ENCODE results near the gene GPS1. TPM values are rescaled to one million over a fixed set of nuclear protein-coding genes. Genes with fewer than 3 reads are reported as not detected.

The GPS1 gene
- polyA plus RNA-seq, 1 experiment, result 131 TPM

DNA sequence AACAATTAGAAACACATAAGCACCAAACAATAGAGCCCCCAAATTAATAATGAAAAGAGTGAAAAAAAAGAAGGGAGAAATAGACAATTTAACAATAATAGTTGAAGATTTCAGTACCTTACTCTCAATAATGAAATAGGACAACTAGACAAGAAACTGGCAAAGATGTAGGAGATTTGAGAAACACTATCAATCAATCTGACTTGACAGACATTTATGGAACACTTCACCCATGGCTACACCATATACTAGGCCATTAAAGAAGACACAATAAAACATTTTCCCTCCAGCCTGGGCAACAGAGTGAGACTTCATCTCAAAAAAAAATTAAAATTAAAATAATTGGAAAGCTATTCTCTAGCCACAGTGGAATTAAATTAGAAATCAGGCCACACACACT is 18.9 kb downstream of the GPS1 start:
- Histone ChIP-seq H3K4me3 (ENCODE audit: low read depth, low read length) (no peak overlapping the region), H3K36me3 (ENCODE audit: control insufficient read depth, insufficient read depth, low read length) (no peaks in the 10 kb centered on the region), H3K27me3 (ENCODE audit: control insufficient read depth, insufficient read depth, low read length) (no peaks in the 10 kb centered on the region)
- CTCF ChIA-PET, result interaction anchor here (1.4 kb wide), 1 partner anchor 21 kb away, joined by 4 read pairs; no protein-coding TSS in a partner anchor
- TF ChIP-seq CTCF (IDR thresholded peaks at IDR 0.05; ENCODE audit: insufficient read depth, low read depth, low read length), result no peak
- no peak for DNase-seq (ENCODE audit: low read depth)
- POLR2A ChIA-PET, result no interaction called here

GRCh38 chr17:82072827-82073226 is 21.1 kb downstream of the GPS1 start:
- Histone ChIP-seq H3K27me3 (ENCODE audit: control insufficient read depth, insufficient read depth, low read length) (no peaks in the 10 kb centered on the region), H3K4me3 (ENCODE audit: low read depth, low read length) (no peak overlapping the region), H3K36me3 (ENCODE audit: control insufficient read depth, insufficient read depth, low read length) (peaks cover 2% of the 10 kb centered on the region; the same call in 1 of the 2 replicates)
- DNase-seq (ENCODE audit: low read depth), result no peak
- ChIA-PET POLR2A (no interaction called here), CTCF (interaction anchor here (1.1 kb wide), 1 partner anchor 113 kb away, joined by 3 read pairs; no protein-coding TSS in a partner anchor)
- no peak for TF ChIP-seq CTCF (IDR thresholded peaks at IDR 0.05; ENCODE audit: insufficient read depth, low read depth, low read length)

DNA sequence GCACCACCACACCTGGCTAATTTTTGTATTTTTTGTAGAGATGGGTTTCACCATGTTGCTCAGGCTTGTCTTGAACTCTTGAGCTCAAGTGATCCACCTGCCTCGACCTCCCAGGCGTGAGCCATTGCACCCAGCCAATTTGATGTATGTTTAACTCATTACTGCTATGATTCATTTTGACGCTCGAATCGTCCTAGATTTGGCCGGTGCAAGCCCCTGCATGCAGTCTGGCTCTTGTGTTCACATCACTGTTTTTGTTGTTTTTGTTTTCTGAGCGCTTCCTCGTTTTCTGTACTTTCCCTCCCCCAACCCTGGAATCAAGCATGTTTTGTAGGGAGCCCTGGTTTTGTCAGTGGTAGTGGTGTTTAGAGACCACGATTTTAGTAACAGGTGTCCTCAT is 21.7 kb downstream of the GPS1 start:
- H3K36me3 ChIP-seq (ENCODE audit: control insufficient read depth, insufficient read depth, low read length), result peaks cover 5% of the 10 kb centered on the region; the same call in 1 of the 2 replicates
- H3K4me3 ChIP-seq (ENCODE audit: low read depth, low read length), result no peak overlapping the region
- no peak for DNase-seq (ENCODE audit: low read depth)
- no peaks in the 10 kb centered on the region for H3K27me3 ChIP-seq (ENCODE audit: control insufficient read depth, insufficient read depth, low read length)
- TF ChIP-seq CTCF (IDR thresholded peaks at IDR 0.05; ENCODE audit: insufficient read depth, low read depth, low read length), result no peak
- CTCF ChIA-PET, result interaction anchor here (1.1 kb wide), 1 partner anchor 114 kb away, joined by 3 read pairs; no protein-coding TSS in a partner anchor
- POLR2A ChIA-PET, result no interaction called here

DNA sequence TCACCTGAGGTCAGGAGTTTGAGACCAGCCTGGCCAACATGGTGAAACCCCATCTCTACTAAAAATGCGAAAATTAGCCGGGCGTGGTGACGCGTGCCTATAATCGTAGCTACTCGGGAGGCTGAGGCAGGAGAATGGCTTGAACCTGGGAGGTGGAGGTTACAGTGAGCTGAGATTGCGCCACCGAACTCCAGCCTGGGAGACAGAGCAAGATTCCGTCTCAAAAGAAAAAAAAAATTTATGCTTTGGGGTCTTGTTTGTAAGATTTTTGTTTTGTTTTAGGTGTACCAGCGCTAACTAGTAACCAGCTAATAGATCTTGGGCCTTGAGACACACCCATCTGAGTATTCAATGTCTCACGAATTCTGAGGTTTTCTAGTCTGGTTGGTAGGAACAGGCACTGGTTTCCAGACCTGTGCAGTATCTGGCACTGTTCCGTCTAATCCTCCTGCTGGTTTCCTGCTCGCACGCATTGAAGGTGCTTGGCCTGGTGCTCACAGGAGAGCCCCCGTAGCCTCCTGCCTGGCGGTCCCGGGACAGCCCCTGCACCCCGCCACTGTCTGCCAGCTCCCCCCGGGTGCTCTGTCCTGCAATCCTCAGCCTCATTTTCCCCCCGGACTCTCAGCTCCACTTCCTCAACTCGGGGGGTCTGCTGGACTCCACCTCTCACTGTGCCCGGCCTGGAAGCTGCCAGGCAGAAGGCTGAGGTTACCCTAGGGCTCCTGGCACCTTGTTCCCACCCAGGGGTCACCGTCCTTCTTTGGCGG is 24.5 kb downstream of the GPS1 start:
- no peak for DNase-seq (ENCODE audit: low read depth)
- CTCF ChIA-PET, result interaction anchor here (0.5 to 0.6 kb wide), 2 partner anchors 117 to 246 kb away, joined by 3 read pairs; no protein-coding TSS in a partner anchor
- peaks cover 25% of the 10 kb centered on the region for H3K36me3 ChIP-seq (ENCODE audit: control insufficient read depth, insufficient read depth, low read length)
- H3K27me3 ChIP-seq (ENCODE audit: control insufficient read depth, insufficient read depth, low read length), result no peaks in the 10 kb centered on the region
- POLR2A ChIA-PET, result no interaction called here
- H3K4me3 ChIP-seq (ENCODE audit: low read depth, low read length), result no peak overlapping the region
- no peak for TF ChIP-seq CTCF (IDR thresholded peaks at IDR 0.05; ENCODE audit: insufficient read depth, low read depth, low read length)

DNA sequence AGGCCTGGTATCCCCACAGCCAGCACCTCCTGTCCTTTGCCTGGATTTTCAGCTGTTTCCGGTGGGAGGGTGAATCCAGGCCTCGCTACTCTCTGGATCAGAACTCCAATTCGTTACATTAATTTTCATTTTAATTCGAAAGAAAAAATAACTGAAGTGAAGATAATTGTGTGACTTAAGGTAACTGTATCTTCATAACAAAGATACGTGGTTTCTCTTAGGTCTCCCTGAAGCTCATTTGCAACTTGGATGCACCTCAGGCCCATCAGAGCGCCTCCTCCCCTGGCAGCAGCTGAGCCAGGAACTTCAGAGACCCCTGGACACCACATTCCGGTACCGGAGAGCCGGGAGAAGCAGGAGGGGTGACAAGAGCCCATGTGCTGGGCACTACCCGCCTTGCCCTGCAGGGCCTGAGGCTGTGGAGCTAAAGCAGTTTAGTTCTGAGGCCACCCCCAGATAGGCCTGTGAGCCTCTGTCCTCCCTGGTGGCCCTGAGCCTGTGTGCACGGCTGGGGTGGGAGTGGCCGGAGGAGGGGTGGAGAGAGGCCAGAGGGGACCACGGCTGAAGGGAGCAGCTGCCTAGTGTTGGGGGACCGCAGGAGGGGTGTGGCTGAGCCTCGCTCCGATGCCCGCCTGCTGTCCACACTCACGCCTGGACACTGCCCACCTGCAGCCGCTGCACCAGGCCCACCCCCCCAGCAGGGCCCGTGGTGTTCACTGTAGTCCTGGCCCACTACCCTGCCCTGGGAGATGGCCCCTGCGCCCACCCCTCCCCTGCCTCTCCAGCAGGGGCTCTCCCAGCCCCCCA is 25.3 kb downstream of the GPS1 start:
- DNase-seq (ENCODE audit: low read depth), result no peak
- Histone ChIP-seq H3K27me3 (ENCODE audit: control insufficient read depth, insufficient read depth, low read length) (no peaks in the 10 kb centered on the region), H3K4me3 (ENCODE audit: low read depth, low read length) (no peak overlapping the region), H3K36me3 (ENCODE audit: control insufficient read depth, insufficient read depth, low read length) (peaks cover 30% of the 10 kb centered on the region)
- no peak for TF ChIP-seq CTCF (IDR thresholded peaks at IDR 0.05; ENCODE audit: insufficient read depth, low read depth, low read length)
- CTCF ChIA-PET, result interaction anchor here (0.5 to 0.6 kb wide), 2 partner anchors 117 to 245 kb away, joined by 3 read pairs; no protein-coding TSS in a partner anchor
- POLR2A ChIA-PET, result interaction anchor here (0.5 kb wide), 1 partner anchor 26 kb away, joined by 4 read pairs; no protein-coding TSS in a partner anchor

Data from BJ (cell line).